ENCODE data around the gene SETD3.

Gene SETD3

DNA sequence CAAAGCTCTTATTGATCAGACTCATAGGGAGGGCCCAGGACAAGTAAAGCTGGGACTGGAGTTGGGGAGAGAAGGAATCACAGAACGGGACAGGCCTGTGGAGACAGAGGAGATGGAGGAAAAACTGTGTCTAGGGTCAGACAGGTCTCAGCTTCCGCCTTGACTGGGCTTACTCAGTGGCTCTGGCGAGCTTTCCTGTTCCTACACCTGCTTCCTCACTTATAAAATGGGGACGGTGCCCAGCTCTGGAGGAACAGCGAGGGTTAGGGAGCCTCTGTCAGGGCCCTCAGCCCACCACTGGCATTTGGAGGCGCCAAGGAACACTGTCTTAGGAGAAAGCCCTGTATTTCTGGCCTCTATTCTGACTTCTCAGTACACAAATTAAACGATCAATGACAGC lies 34.7 kb downstream of the SETD3 start:
- no peak overlapping the region for H3K9ac ChIP-seq (ENCODE audit: low read length)
- H3K36me3 ChIP-seq (ENCODE audit: low read length) = no peaks in the 10 kb centered on the region
- H4K20me1 ChIP-seq (ENCODE audit: low read depth, low read length) = no peaks in the 10 kb centered on the region
- no peak overlapping the region for H2AFZ ChIP-seq (ENCODE audit: low read depth, low read length, severe bottlenecking)
- H3K27me3 ChIP-seq (ENCODE audit: low read length) = no peaks in the 10 kb centered on the region
- no peaks in the 10 kb centered on the region for H3F3A ChIP-seq (ENCODE audit: insufficient read depth)
- H3K79me2 ChIP-seq (ENCODE audit: insufficient read depth, low read length) = no peaks in the 10 kb centered on the region
- H3K9me3 ChIP-seq (ENCODE audit: insufficient read depth, low read length) = no peaks in the 10 kb centered on the region
- no peak overlapping the region for H3K27ac ChIP-seq (ENCODE audit: low read depth, low read length)
- no peak overlapping the region for H3K4me2 ChIP-seq (ENCODE audit: low read depth, low read length, poor library complexity, severe bottlenecking)
- TF ChIP-seq EZH2phosphoT487 (conservative IDR thresholded peaks at IDR 0.05; ENCODE audit: low read length) = no peak
- TF ChIP-seq, protein P1, sequence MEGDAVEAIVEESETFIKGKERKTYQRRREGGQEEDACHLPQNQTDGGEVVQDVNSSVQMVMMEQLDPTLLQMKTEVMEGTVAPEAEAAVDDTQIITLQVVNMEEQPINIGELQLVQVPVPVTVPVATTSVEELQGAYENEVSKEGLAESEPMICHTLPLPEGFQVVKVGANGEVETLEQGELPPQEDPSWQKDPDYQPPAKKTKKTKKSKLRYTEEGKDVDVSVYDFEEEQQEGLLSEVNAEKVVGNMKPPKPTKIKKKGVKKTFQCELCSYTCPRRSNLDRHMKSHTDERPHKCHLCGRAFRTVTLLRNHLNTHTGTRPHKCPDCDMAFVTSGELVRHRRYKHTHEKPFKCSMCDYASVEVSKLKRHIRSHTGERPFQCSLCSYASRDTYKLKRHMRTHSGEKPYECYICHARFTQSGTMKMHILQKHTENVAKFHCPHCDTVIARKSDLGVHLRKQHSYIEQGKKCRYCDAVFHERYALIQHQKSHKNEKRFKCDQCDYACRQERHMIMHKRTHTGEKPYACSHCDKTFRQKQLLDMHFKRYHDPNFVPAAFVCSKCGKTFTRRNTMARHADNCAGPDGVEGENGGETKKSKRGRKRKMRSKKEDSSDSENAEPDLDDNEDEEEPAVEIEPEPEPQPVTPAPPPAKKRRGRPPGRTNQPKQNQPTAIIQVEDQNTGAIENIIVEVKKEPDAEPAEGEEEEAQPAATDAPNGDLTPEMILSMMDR (IDR thresholded peaks at IDR 0.05; ENCODE audit: insufficient read depth, low read length, poor library complexity, severe bottlenecking) = no peak
- H3K9me2 ChIP-seq (replicated peaks; ENCODE audit: insufficient read depth, low read length) = no peaks in the 10 kb centered on the region
- no peak overlapping the region for H3K4me3 ChIP-seq (ENCODE audit: insufficient read depth, low read length, poor library complexity, severe bottlenecking)

DNA sequence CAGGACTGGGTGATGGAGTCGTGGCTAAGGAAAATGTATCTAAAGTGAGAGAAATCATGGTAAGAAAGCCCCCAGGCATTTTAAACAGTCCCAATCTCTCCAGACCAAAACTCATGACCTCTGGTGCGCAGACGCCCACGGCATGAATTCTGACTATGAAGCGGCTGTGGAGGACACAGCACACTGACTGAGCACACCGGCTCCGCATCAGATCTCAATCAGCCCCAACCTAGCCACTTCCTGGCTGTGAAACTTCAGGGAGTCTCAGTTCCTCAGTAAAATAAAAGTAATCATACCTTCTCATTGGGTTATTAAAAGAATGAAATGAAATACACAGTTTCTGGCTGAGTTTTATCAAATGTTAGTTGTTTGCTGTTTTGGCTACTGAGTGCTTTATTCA lies 38.7 kb downstream of the SETD3 start:
- Histone ChIP-seq H3K79me2 (ENCODE audit: insufficient read depth, low read length) (no peaks in the 10 kb centered on the region), H2AFZ (ENCODE audit: low read depth, low read length, severe bottlenecking) (no peak overlapping the region), H3K4me2 (ENCODE audit: low read depth, low read length, poor library complexity, severe bottlenecking) (no peak overlapping the region), H3F3A (ENCODE audit: insufficient read depth) (no peaks in the 10 kb centered on the region), H3K36me3 (ENCODE audit: low read length) (no peaks in the 10 kb centered on the region), H4K20me1 (ENCODE audit: low read depth, low read length) (no peaks in the 10 kb centered on the region), H3K9ac (ENCODE audit: low read length) (no peak overlapping the region), H3K27me3 (ENCODE audit: low read length) (no peaks in the 10 kb centered on the region), H3K9me2 (replicated peaks; ENCODE audit: insufficient read depth, low read length) (no peaks in the 10 kb centered on the region), H3K4me3 (ENCODE audit: insufficient read depth, low read length, poor library complexity, severe bottlenecking) (no peak overlapping the region), H3K27ac (ENCODE audit: low read depth, low read length) (no peak overlapping the region), H3K9me3 (ENCODE audit: insufficient read depth, low read length) (no peaks in the 10 kb centered on the region)
- TF ChIP-seq, protein P1 (IDR thresholded peaks at IDR 0.05; ENCODE audit: insufficient read depth, low read length, poor library complexity, severe bottlenecking) = no peak
- TF ChIP-seq EZH2phosphoT487 (conservative IDR thresholded peaks at IDR 0.05; ENCODE audit: low read length) = no peak

DNA sequence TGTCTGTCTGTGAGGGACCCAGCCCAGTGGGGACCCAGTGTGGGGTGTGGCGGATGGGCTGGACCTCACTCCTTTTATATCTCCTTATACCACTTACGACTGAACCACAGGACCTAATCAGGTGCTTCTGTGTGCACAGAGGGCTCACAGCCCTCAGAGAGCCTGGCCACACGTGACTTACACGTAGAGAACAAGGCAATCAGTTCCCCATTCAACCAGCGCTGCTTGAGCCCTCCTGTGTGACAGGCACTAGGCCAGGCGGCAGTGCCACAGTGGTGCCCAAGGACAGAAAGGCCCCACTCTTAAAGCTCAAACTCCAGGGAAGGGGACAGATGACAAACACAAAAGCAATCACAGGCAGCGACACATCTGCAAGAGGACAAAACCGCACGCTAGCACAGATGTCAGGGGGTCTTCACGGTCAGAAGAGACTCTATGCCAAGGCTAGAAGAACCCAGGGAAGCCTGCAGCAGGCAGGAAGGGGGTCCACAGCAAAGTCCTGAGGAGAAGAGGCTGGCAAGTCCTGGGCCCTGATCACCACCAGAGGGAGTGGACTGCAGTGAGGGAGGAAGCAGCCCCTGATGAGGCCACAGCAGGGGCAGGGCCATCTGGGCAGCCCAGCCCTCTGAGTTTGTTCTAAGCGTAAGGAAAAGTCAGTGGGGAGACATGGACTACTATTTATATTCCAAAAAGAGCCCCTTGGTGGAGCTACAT lies 39.3 kb downstream of the SETD3 start:
- TF ChIP-seq, protein P1 (IDR thresholded peaks at IDR 0.05; ENCODE audit: insufficient read depth, low read length, poor library complexity, severe bottlenecking) = no peak
- no peak for TF ChIP-seq EZH2phosphoT487 (conservative IDR thresholded peaks at IDR 0.05; ENCODE audit: low read length)
- Histone ChIP-seq H3K79me2 (ENCODE audit: insufficient read depth, low read length) (no peaks in the 10 kb centered on the region), H3K9ac (ENCODE audit: low read length) (no peak overlapping the region), H3K4me3 (ENCODE audit: insufficient read depth, low read length, poor library complexity, severe bottlenecking) (no peak overlapping the region), H3K27me3 (ENCODE audit: low read length) (no peaks in the 10 kb centered on the region), H3F3A (ENCODE audit: insufficient read depth) (no peaks in the 10 kb centered on the region), H3K4me2 (ENCODE audit: low read depth, low read length, poor library complexity, severe bottlenecking) (no peak overlapping the region), H3K27ac (ENCODE audit: low read depth, low read length) (no peak overlapping the region), H2AFZ (ENCODE audit: low read depth, low read length, severe bottlenecking) (no peak overlapping the region), H3K9me2 (replicated peaks; ENCODE audit: insufficient read depth, low read length) (no peaks in the 10 kb centered on the region), H3K36me3 (ENCODE audit: low read length) (no peaks in the 10 kb centered on the region), H4K20me1 (ENCODE audit: low read depth, low read length) (no peaks in the 10 kb centered on the region), H3K9me3 (ENCODE audit: insufficient read depth, low read length) (no peaks in the 10 kb centered on the region)

All from SU-DHL-6 (cell line).